Effector CD4-positive, alpha-beta T cell (primary cell): ENCODE results near the gene SUGCT.

Experiments
- DNase-seq: peaks from one replicate; pipeline ENCODE4 v3.0.0-alpha.2; 2020

Gene SUGCT

GRCh38 chr7:40538281-40538680 is 403.5 kb downstream of the SUGCT start:
- DNase-seq = no peak

- DNase-seq = no peak
Observed at GRCh38 chr7:40541336-40541735, 406.5 kb downstream of the SUGCT start.

DNA sequence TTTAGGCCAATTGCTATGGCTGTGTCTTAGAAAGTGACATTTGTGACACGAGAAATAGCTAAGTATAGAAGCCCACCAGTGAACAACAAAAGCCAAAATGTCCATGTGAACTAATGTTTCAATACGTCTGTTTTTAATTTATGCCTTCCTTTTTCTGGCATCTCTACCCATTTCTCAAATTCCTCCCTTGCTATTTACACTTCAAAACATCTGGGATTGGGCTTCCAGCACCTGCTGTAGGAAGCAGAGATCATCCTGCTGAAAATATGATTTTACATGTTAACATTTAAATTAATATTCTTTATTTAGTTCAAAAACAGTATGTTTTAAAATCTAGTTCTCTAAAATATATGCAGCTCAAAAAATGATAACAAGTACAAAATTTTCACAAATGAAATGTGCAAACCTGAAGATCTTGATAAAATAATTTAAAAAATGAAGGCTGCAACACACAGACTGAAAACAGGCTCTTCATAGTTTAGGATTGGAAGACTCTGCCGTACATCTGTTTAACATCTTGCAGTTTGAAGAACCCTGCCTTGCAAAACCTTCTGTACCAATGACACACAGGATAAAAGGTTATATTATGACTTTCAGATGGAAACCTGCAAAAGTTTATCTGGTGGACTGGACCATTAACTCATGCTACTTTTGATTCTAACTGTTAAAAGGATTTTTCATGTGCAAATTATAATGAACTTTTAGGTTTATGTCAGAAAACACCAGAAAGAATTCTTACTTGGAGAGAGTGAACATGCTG is 408.4 kb downstream of the SUGCT start:
- no peak for DNase-seq

- no peak for DNase-seq
Observed at GRCh38 chr7:40544221-40544723, 409.5 kb downstream of the SUGCT start.

DNA sequence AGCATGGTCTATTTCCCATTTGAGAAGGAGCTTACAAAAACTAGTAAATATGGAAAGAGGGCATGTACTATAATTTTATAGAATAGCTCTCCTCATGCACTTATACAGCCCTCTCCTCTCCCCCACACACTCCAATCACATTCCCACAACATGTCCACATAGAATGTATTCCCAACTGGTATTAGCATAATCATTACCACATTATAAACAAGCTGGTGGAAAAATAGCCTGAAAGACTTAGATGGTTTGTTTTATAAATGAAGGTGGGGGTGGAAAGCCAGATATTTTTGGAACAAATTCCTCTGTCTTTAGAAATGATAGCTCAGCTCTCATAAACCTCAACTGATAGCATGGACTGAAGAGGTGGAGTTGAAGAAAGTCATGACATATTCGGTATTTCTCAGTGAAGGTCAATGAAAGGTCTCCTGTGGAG is 410.1 kb downstream of the SUGCT start:
- no peak for DNase-seq

- DNase-seq = no peak
Observed at GRCh38 chr7:40545739-40546138, 410.9 kb downstream of the SUGCT start.

DNA sequence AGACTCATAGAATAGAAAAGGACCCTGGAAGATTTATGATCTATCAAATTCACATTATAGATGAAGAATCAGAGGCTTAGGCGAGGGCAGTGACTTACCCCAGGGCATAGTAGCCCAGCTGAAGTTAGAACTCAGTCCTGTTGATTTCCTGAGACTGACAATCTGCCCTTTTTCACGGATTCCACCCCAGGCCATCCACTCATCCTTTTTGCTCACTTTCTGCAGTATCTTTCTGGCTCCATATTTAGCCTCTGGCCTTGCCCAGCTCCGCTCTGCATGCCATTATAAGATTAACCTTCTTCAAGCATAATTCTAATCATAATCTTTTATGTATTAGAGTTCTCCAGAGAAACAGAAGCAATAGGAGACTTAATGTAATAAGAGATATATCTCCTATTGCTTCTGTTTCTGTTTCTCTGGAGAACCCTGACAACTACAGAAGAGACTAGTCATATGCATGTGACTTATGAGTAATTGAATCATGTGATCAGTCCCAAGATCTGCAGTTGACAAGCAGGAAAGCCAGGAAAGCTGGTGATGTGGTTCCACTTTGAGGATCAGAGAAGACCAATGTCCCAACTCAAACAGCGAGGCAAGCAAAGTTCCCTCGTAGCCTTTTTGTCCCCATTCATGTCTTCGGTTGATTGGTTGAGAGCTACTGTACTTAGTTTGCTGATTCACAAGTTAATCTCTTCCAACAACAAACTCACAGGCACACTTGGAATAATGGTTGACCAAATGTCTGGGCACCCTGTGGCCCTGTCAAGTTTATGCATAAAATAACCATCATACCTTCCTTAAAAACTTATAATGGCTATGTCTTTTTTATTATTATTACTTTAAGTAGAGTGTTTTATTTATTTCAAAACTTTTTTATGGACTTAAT is 412.1 kb downstream of the SUGCT start:
- DNase-seq = no peak

GRCh38 chr7:40549372-40550039 is 414.7 kb downstream of the SUGCT start:
- no peak for DNase-seq

GRCh38 chr7:40551685-40552576 is 417.1 kb downstream of the SUGCT start:
- DNase-seq = no peak

DNA sequence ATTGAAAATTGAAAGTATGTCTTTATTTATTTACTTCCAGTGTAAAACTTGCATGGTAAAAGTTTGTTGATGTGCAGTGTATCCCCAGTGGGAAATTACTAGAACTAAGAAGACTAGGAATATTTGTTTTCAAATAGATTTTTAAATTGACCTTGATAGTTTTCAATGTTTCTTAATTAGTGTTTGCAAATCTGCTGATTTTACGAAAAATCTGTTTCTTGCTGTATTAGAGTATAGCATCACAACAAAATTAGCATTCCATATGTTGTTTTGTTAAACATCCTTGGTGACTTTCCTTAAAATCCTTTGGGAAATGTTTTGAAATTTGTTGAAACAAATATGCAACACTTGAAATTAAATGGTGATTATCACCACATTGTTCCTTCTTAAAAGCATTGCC is 425.9 kb downstream of the SUGCT start:
- DNase-seq = no peak

DNA sequence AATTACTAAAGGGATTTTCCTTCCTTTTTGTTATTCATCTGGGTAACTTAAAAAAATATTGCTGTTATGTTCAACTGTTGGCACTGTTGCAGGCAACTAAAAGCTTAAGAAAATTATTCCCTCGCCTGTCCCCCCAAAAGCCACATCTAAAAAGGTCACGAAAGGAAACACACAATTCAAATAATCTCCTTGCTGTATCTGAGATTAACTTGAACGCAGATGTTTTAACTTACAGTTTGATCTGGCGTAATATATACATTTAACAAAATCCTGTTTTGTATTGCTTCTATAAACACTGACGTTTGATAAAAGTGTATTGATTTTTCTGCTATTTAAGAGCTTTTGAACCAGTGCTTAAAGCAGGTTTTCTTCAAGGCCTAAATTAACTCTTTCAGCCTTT is 432.1 kb downstream of the SUGCT start:
- DNase-seq = no peak

GRCh38 chr7:40569326-40569725 is 434.5 kb downstream of the SUGCT start:
- DNase-seq = no peak

GRCh38 chr7:40570223-40570622 is 435.4 kb downstream of the SUGCT start:
- DNase-seq = no peak

DNA sequence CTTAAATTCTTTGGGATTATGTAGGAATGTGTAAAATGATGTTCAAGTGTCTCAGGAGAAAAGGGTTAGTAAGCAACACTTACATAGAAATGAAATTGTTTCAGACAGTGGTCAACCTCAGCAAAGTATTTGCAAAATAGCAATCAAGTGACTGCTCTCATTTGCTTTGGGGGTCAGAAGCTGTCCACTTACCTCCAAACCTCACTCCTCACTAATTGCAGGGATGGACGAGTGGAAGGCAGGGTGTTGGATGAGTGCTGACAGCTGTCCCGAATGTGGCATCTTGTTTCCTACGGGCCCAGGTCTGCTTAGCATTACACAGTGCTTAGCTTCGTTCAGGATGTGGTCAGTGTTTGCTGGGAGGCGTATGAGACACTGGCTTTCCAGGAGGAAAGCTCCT is 437.0 kb downstream of the SUGCT start:
- no peak for DNase-seq

DNA sequence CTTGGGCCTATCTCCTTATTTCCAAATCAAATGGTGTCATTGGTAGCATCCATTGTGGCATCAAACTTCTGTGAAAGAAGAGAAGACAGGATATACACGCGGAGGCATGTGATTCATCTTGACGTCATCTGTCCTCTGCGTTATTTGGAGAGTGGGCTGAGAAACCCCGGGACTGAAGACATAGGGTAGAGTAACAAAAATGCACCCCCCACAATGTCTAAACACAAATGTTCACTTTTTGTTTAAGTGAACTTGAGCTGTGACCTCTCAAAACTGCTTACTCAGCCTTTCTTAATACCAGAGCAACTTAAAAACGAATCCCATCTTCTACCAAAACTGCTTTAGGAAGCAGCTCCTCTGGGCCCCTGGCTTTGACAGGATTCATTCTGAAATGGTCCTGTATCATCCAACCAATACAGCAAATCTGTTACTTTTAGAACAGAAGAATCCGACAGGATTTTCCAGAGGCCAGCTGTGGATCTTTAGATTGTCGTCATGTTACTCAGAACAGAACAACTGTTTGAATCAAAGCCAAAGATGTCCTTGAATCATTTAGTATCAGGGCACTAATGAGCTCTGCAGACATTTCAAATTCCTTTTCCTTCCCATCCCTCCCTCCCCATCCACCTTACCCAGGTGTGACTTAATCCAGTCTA is 438.1 kb downstream of the SUGCT start:
- no peak for DNase-seq

- DNase-seq = no peak
Observed at GRCh38 chr7:40579401-40579800, 444.6 kb downstream of the SUGCT start.

DNA sequence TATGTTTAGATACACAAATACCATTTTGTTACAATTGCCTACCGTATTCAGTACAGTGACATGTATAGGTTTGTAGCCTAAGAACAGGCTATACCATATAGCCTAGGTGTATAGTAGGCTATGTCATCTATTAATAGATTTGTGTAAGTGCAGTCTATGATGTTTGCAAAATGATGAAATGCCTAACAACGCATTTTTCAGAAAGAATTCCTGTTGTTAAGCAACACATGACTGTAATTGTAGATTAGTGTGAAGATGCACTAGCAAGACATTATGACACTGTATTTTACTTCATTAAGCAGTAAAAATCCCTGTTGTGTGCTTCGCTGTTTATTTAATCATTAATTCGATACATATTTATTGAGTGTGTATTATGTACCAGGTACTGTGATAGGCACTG is 446.0 kb downstream of the SUGCT start:
- no peak for DNase-seq

DNA sequence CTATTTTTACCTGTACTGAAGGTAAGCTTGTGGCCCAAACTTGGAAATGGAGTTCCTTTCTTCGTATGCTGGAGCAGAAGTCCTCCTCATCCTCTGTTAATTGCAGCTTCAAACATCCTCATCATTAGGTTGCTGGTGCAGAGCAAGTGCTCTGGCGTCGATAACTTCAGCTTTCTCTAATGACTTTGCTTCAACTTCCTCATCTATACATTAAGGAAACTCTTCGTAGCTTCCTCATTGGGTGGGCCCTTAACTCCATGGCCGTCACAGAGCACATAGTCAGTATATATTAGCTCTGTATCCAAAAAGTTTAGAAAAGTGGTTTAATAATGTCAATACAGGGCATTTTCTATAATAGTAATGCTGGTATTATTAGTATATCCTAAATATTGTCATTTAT is 447.7 kb downstream of the SUGCT start:
- no peak for DNase-seq

DNA sequence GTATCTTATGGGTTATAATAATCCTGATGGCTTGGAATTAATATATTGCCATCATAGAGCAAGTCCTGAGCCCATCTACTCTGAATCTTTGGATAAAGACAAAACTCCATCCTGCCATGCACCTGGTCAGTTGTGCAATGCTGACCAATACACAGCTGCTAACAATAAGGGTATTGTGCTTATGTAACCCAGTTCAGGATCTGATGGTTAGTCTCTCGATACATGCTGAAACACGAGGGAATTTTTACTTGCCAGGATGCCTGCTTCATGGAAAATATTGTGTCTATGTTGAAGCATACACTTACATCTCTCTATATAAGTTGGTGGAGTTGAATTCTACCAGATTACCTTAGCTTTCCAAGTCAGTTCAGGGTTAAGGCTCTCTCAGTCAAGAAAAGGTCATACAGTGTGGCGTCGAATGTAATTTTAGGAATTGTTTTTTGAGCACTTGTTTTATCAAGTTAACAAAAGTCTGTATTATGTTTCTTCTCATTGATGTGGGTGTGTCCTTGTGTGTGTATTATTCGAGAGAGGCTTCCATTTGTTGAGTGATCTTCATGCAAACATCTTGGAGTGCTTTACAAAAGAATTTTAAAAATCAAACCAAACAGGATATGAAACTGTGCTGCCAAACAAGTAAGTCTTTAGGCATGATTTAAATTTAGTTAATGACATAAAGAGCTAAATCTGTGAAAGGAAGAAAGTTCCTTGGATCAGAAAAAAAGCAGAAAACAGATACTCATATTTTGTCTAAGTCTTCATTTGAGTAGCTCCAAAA is 449.1 kb downstream of the SUGCT start:
- DNase-seq = no peak

DNA sequence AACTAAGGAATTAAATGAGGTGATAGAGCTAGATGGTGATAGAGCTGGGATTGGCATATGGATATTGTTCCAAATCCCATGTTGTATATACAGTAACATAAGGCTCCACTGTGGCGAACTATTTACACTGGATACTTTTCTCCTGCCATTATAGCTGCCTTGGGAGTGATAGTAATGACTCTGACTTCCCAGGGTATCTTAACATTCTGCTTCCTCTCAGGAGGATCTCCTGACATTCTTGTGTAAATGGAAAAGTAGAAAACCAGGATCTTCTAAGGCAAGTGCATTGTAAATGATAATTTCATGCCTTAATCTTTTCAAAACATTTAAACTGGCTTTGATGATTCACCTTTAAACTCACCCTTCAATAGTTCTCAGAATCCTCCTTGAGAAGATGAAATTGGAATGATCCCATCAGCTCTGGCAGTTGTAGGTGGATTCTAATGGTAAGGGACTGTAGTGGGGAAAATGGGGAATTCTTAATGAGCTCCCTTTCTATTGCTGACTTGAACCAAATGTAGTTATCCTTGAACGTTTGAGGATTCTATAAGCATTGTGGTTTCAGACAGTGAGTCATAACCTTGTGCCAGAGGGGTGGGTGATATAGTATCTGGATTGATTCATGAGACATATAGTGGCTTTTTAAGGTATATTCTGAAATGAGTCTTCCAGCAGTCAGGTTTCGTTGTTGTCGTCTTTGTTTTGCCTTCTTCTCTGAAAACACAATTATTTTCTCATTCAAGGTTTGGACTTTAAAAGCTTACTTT is 450.0 kb downstream of the SUGCT start:
- no peak for DNase-seq
